Ishikawa (cell line): ENCODE data around the gene SPP2.

Source experiments
- CEBPB ChIP-seq: IDR thresholded peaks from 2 replicates; pipeline ENCODE4 v1.6.1; 2012
- NFIC ChIP-seq: IDR thresholded peaks from 2 replicates; pipeline ENCODE4 v1.6.1; 2012
- TAF1 ChIP-seq: IDR thresholded peaks from 2 replicates; pipeline ENCODE4 v1.6.1; 2012; ENCODE audit warnings: low read depth, mild to moderate bottlenecking

GRCh38 chr2:234078129-234078528, 27.6 kb downstream of the SPP2 start:
- no peak for TF ChIP-seq TAF1
- TF ChIP-seq CEBPB, result no peak
- TF ChIP-seq NFIC, result no peak
